Fibroblast of pulmonary artery (primary cell): ENCODE data around the gene GRID2.

Experiments used
- DNase-seq: peaks from one replicate; pipeline ENCODE4 v3.0.0-alpha.2; 2010; ENCODE audit warnings: low read depth
- H3K4me3 ChIP-seq: replicated peaks from 2 replicates; pipeline ENCODE4 v1.5.1; 2011; ENCODE audit warnings: low read depth, mild to moderate bottlenecking, control low read depth, low read length, moderate library complexity
- TF ChIP-seq, protein P1 (sequence below): IDR thresholded peaks from 2 replicates; pipeline ENCODE4 v1.5.1; 2011; ENCODE audit warnings: mild to moderate bottlenecking, control low read depth, low read length, inconsistent platforms; ENCODE audit errors: missing control alignments

Gene GRID2

GRCh38 chr4:93475730-93476129 is 1172.0 kb downstream of the GRID2 start:
- TF ChIP-seq, protein P1, sequence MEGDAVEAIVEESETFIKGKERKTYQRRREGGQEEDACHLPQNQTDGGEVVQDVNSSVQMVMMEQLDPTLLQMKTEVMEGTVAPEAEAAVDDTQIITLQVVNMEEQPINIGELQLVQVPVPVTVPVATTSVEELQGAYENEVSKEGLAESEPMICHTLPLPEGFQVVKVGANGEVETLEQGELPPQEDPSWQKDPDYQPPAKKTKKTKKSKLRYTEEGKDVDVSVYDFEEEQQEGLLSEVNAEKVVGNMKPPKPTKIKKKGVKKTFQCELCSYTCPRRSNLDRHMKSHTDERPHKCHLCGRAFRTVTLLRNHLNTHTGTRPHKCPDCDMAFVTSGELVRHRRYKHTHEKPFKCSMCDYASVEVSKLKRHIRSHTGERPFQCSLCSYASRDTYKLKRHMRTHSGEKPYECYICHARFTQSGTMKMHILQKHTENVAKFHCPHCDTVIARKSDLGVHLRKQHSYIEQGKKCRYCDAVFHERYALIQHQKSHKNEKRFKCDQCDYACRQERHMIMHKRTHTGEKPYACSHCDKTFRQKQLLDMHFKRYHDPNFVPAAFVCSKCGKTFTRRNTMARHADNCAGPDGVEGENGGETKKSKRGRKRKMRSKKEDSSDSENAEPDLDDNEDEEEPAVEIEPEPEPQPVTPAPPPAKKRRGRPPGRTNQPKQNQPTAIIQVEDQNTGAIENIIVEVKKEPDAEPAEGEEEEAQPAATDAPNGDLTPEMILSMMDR, result no peak

GRCh38 chr4:93478805-93479204 is 1175.0 kb downstream of the GRID2 start:
- TF ChIP-seq, protein P1, result no peak
- no peak for DNase-seq
- no peak overlapping the region for H3K4me3 ChIP-seq

More at GRCh38 chr4:93475730-93476129, 1172.0 kb downstream of the GRID2 start:
- DNase-seq, result no peak
- H3K4me3 ChIP-seq, result no peak overlapping the region

- DNase-seq, result no peak
- H3K4me3 ChIP-seq, result no peak overlapping the region
- TF ChIP-seq, protein P1, result no peak
These were observed 1176.7 kb downstream of the GRID2 start for GRCh38 chr4:93480452-93480851.

- no peak overlapping the region for H3K4me3 ChIP-seq
- TF ChIP-seq, protein P1, result no peak
These were observed 1191.6 kb downstream of the GRID2 start for GRCh38 chr4:93495346-93495745.

GRCh38 chr4:93501244-93501643 is 1197.5 kb downstream of the GRID2 start:
- TF ChIP-seq, protein P1, result no peak
- DNase-seq, result no peak
- H3K4me3 ChIP-seq, result no peak overlapping the region

More at GRCh38 chr4:93495346-93495745, 1191.6 kb downstream of the GRID2 start:
- DNase-seq, result no peak

DNA sequence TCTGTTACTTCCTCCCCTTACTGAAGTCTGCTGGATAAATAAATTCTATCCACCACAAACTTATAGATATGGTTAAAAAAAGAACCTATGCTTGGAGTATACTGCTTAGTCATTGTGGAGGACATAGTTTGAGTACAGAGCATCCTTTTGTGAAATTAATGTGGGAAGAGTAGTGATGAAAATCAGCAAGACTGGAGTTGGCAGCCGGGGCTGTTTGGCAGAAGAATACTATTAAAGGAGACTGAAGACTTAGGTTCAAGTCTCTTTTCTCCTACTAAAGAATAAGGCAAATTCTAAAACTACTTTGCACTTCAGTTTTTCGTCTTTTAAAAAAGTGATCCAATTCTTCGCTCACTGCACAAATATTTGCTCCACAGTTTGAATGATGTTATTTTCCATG is 1198.2 kb downstream of the GRID2 start:
- H3K4me3 ChIP-seq, result no peak overlapping the region
- DNase-seq, result peak; percentile 1
- TF ChIP-seq, protein P1, result no peak

DNA sequence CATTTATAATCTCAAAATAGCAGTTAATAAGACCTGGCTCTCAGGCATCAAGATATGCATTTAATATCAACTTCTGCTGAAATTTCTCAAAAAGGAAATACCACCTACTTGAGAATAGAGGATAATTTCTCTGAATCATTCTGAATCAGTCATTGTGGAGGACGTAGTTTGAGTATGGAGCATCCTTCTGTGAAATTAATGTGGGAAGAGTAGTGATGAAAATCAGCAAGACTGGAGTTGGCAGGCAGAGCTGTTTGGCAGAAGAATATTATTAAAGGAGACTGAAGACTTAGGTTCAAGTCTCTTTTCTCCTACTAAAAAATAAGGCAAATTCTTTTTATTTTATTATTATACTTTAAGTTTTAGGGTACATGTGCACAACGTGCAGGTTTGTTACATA is 1199.2 kb downstream of the GRID2 start:
- no peak for DNase-seq
- TF ChIP-seq, protein P1, result no peak

More for the DNA sequence above, 1199.2 kb downstream of the GRID2 start:
- no peak overlapping the region for H3K4me3 ChIP-seq
